ENCODE results near the gene SELENBP1. TPM values are rescaled to one million over a fixed set of nuclear protein-coding genes. Genes with fewer than 3 reads are reported as not detected.

SELENBP1 gene
- total and polyA plus RNA-seq, 7 donors: 12.7 to 89.2 (median 41.2) TPM

GRCh38 chr1:151405187-151405951 lies 32.9 kb upstream of the SELENBP1 start:
- Histone ChIP-seq H3K36me3 (ENCODE audit: insufficient read depth in 1 of 2, low read depth in 1 of 2) (peaks cover 19 to 100% of the 10 kb centered on the region in 2 donors), H3K9me3 (no peaks in the 10 kb centered on the region), H3K27ac (no peak overlapping the region), H3K27me3 (ENCODE audit: insufficient read depth in 3 of 3, low read length in 2 of 3) (no peaks in the 10 kb centered on the region), H3K4me3 (no peak overlapping the region), H3K4me1 (peaks cover 9% of the 10 kb centered on the region)
- DNase-seq (no peak), ATAC-seq (no peak)
- intact Hi-C loops (cut with DNase I): loop anchor here in 1 of 2 donors (10.0 kb wide), 1 partner anchor 101 kb away; no protein-coding TSS in a partner anchor
- 86 to 90% (median 88%) methylated on average over 13 of the region's 13 CpGs for WGBS, 3 donors
- TF ChIP-seq CTCF (IDR thresholded peaks at IDR 0.05): no peak

- ATAC-seq (no peak), DNase-seq (no peak)
- H3K4me1 ChIP-seq: peaks cover 11% of the 10 kb centered on the region
- no peak for TF ChIP-seq CTCF (IDR thresholded peaks at IDR 0.05)
- H3K27ac ChIP-seq: no peak overlapping the region
- WGBS, 3 donors: 83 to 88% (median 84%) methylated on average over 3 of the region's 3 CpGs
- no peaks in the 10 kb centered on the region for H3K9me3 ChIP-seq
- intact Hi-C loops (cut with DNase I): loop anchor here (2.0 to 10.0 kb wide), 2 partner anchors 99 to 105 kb away; no protein-coding TSS in a partner anchor
- H3K4me3 ChIP-seq: no peak overlapping the region
- peaks cover 19 to 85% of the 10 kb centered on the region in 2 donors for H3K36me3 ChIP-seq (ENCODE audit: insufficient read depth in 1 of 2, low read depth in 1 of 2)
- H3K27me3 ChIP-seq (ENCODE audit: insufficient read depth in 3 of 3, low read length in 2 of 3): no peaks in the 10 kb centered on the region
Measured at GRCh38 chr1:151403612-151404011, 31.1 kb upstream of the SELENBP1 start.

GRCh38 chr1:151402764-151403163 lies 30.3 kb upstream of the SELENBP1 start:
- Histone ChIP-seq H3K36me3 (ENCODE audit: insufficient read depth in 1 of 2, low read depth in 1 of 2) (peaks cover 16 to 77% of the 10 kb centered on the region in 2 donors), H3K9me3 (no peaks in the 10 kb centered on the region), H3K4me1 (peaks cover 11% of the 10 kb centered on the region), H3K4me3 (no peak overlapping the region), H3K27me3 (ENCODE audit: insufficient read depth in 3 of 3, low read length in 2 of 3) (no peaks in the 10 kb centered on the region), H3K27ac (no peak overlapping the region)
- ATAC-seq: no peak
- no peak for TF ChIP-seq CTCF (IDR thresholded peaks at IDR 0.05)
- 56 to 66% (median 58%) methylated on average over 2 of the region's 2 CpGs for whole genome bisulfite sequencing, 3 donors
- DNase-seq: no peak
- intact Hi-C loops (cut with DNase I): loop anchor here (2.0 to 10.0 kb wide), 2 partner anchors 98 to 104 kb away; no protein-coding TSS in a partner anchor

GRCh38 chr1:151401860-151402259 lies 29.4 kb upstream of the SELENBP1 start:
- peaks cover 11% of the 10 kb centered on the region for H3K4me1 ChIP-seq
- no peak for TF ChIP-seq CTCF (IDR thresholded peaks at IDR 0.05)
- no peaks in the 10 kb centered on the region for H3K27me3 ChIP-seq (ENCODE audit: insufficient read depth in 3 of 3, low read length in 2 of 3)
- no peak for ATAC-seq
- no peak for DNase-seq
- 67 to 76% (median 70%) methylated on average over 2 of the region's 2 CpGs for WGBS, 3 donors
- H3K27ac ChIP-seq: peak overlapping the region; percentile 98
- peaks cover 12 to 68% of the 10 kb centered on the region in 2 donors for H3K36me3 ChIP-seq (ENCODE audit: insufficient read depth in 1 of 2, low read depth in 1 of 2)
- no peaks in the 10 kb centered on the region for H3K9me3 ChIP-seq
- intact Hi-C loops (cut with DNase I): loop anchor here (2.0 to 10.0 kb wide), 2 partner anchors 97 to 103 kb away; no protein-coding TSS in a partner anchor
- no peak overlapping the region for H3K4me3 ChIP-seq
